Right lobe of liver (tissue), 4 donors: ENCODE measurements around the gene VWA8.
"Not testable (repeated sequence)": the region's sequence is repeated elsewhere in the genome, so short reads cannot be mapped to it uniquely, and the experiment has no call there.

Source experiments
- CTCF ChIP-seq, 4 donors: fragments of 200-600 bp in 3 of 4; fragments of 450-650 bp in 1 of 4; IDR thresholded peaks; one replicate each; pipeline versions ENCODE4 v1.5.1 to v1.8.0; 2016 to 2022; ENCODE audit warnings: antibody characterized with exemption in 4 of 4, mild to moderate bottlenecking in 2 of 4
- POLR2A ChIP-seq: fragments of 450-650 bp; IDR thresholded peaks from one replicate; pipeline ENCODE4 v1.6.1; 2017; ENCODE audit warnings: antibody characterized with exemption, mild to moderate bottlenecking
- donor health status: DM: no; HTN: no; CAD: no.
- donor health status: DM: no; HTN: no; CAD: no.
- donor health status: DM: no; HTN: yes; CAD: no.

- not testable (repeated sequence) for TF ChIP-seq CTCF (IDR thresholded peaks at IDR 0.05); POLR2A
Measured at GRCh38 chr13:41542799-41543198, 418.1 kb downstream of the VWA8 start.
